Heart left ventricle (tissue), 13 donors: ENCODE results near the gene CNTN5.

Source experiments
- POLR2A ChIP-seq, 2 donors: fragments of 450-650 bp; IDR thresholded peaks; one replicate each; pipeline ENCODE4 v1.6.1; 2017; ENCODE audit warnings: antibody characterized with exemption in 2 of 2, mild to moderate bottlenecking in 2 of 2, moderate library complexity in 2 of 2
- TF ChIP-seq, protein P1 (sequence below), 12 donors: fragments of 200-600 bp; sonication (generic) in 4 of 12; IDR thresholded peaks; one replicate each; pipeline versions ENCODE4 v1.5.0 to v1.8.0; 2018 to 2022; ENCODE audit warnings: antibody characterized with exemption in 12 of 12, mild to moderate bottlenecking in 5 of 12
- donor health status: ischemic (EF 13 %, LVEDD 7.1; RV severe dilation, severe dysfunction).
- donor health status: DM: no; HTN: yes; CAD: no.
- donor health status: DM: no; HTN: no; CAD: no.
- donor health status: ischemic (EF 25% LVEDD 6.9; RV normal size, moderate dysfunction).
- donor health status: ischemic (EF 25% LVEDD 5.7; RV mildly dilated, moderate dysfunction).
- donor health status: ischemic (EF 35%, LVEDD 5.7; RV mildly dilated, moderate dysfunction).
- donor health status: nonischemic (EF 11% LVEDD 7.7; RV severe dilation, severe dysfunction).
- donor health status: DM: yes; HTN: yes; CAD: no.
- donor health status: PGD.
- donor health status: ischemic (EF 29% LVEDD 5.4; RV normal size, mild dysfunction).
- donor health status: nonischemic (EF 23%, LVEDD 6.1; RV moderate dilation, normal function).

DNA sequence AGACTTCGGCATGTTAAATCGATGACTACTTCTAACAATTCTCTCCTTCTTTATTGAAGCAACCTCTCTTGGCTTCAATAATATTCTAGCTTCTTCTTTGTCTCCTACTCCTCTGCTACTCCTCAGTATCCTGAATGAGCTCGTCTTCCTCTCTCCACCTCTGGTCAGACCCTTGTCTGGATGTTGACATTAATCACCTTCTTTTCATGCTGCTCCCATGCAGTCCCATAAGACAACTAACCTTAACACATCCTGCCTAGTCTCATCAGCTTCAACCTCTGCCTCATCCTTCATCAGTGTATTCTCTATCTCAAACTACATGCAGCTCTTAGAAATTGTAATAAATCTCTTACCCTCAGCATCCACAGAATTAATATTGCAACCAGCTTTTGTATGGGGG lies 695.6 kb downstream of the CNTN5 start:
- TF ChIP-seq, protein P1, sequence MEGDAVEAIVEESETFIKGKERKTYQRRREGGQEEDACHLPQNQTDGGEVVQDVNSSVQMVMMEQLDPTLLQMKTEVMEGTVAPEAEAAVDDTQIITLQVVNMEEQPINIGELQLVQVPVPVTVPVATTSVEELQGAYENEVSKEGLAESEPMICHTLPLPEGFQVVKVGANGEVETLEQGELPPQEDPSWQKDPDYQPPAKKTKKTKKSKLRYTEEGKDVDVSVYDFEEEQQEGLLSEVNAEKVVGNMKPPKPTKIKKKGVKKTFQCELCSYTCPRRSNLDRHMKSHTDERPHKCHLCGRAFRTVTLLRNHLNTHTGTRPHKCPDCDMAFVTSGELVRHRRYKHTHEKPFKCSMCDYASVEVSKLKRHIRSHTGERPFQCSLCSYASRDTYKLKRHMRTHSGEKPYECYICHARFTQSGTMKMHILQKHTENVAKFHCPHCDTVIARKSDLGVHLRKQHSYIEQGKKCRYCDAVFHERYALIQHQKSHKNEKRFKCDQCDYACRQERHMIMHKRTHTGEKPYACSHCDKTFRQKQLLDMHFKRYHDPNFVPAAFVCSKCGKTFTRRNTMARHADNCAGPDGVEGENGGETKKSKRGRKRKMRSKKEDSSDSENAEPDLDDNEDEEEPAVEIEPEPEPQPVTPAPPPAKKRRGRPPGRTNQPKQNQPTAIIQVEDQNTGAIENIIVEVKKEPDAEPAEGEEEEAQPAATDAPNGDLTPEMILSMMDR (IDR thresholded peaks at IDR 0.05): no peak
- TF ChIP-seq POLR2A (IDR thresholded peaks at IDR 0.05): no peak
